Activated CD4-positive, alpha-beta T cell treated with anti-CD3 and anti-CD28 coated beads, Interleukin-2, amount 10 ng/mL, durations not matched to agents 7 days and 5 days (primary cell): Measurements from ENCODE around the gene VIPR2. TPM values are rescaled to one million over a fixed set of nuclear protein-coding genes. Genes with fewer than 3 reads are reported as not detected.
"Not testable (repeated sequence)": the region's sequence is repeated elsewhere in the genome, so short reads cannot be mapped to it uniquely, and the experiment has no call there.

Source experiments
- CTCF ChIA-PET: fragments of 350-600 bp; sonication (Branson Sonifier 250); formaldehyde crosslinking; loops from one replicate; lab custom pipeline; 2021; ENCODE audit warnings: antibody characterized with exemption; lab: Charles Lee
- POLR2A ChIA-PET: fragments of 350-600 bp; sonication (Branson Sonifier 250); formaldehyde crosslinking; loops from one replicate; lab custom pipeline; 2021; ENCODE audit warnings: antibody characterized with exemption; lab: Charles Lee
- DNase-seq: peaks from one replicate; pipeline ENCODE4 v3.0.0-alpha.2; 2020
- H3K27ac Mint-ChIP-seq: one replicate; pipeline ENCODE4 v1.8.0; 2021; ENCODE audit warnings: mild to moderate bottlenecking, moderate library complexity, mixed read lengths
- H3K27me3 Mint-ChIP-seq: one replicate; pipeline ENCODE4 v1.8.0; 2021; ENCODE audit warnings: mixed read lengths
- H3K36me3 Mint-ChIP-seq: one replicate; pipeline ENCODE4 v1.8.0; 2021; ENCODE audit warnings: low read depth, mixed read lengths
- H3K4me1 Mint-ChIP-seq: one replicate; pipeline ENCODE4 v1.8.0; 2021; ENCODE audit warnings: mixed read lengths
- H3K4me3 Mint-ChIP-seq: one replicate; pipeline ENCODE4 v1.8.0; 2021; ENCODE audit warnings: mild to moderate bottlenecking, moderate library complexity, mixed read lengths
- H3K9me3 Mint-ChIP-seq: one replicate; pipeline ENCODE4 v1.8.0; 2021; ENCODE audit warnings: mixed read lengths
- total RNA-seq, 2 experiments: library from RNA; stranded (reverse); gene quantifications; one replicate each; pipeline ENCODE4 v1.2.3, GENCODE V29; 2021

Gene VIPR2
- total RNA-seq, 2 experiments from 2014 or later = not detected

DNA sequence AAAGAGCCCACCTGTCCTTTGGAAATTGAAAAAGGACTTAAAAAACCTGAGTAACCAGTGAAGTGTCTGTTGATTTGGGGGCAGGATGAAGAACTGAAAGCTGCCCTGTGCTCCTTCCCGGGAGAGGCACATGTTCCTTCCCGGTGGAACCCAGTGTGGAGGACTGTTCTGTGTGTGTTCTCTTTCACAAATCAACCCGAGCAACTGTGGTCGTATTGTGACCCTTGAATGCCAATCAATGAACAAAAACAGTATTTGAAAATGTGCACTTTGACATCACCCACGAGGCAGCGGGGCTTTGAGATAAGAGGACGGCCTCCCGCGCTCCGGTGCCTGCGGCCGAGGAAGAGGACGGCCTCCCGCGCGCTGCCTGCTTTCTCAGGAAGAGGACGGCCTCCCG lies 139.0 kb downstream of the VIPR2 start:
- no peak overlapping the region for H3K4me3 Mint-ChIP-seq

GRCh38 chr7:159004411-159004810 lies 140.3 kb downstream of the VIPR2 start:
- Mint-ChIP-seq H3K36me3 (no peaks in the 10 kb centered on the region), H3K9me3 (no peaks in the 10 kb centered on the region), H3K27ac (no peak overlapping the region), H3K4me1 (peaks cover 9% of the 10 kb centered on the region), H3K4me3 (no peak overlapping the region), H3K27me3 (no peaks in the 10 kb centered on the region)
- DNase-seq = no peak
- ChIA-PET CTCF (no interaction called here), POLR2A (no interaction called here)

More for the DNA sequence above, 139.0 kb downstream of the VIPR2 start:
- Mint-ChIP-seq H3K27me3 (no peaks in the 10 kb centered on the region), H3K4me1 (peaks cover 9% of the 10 kb centered on the region), H3K36me3 (no peaks in the 10 kb centered on the region), H3K27ac (no peak overlapping the region), H3K9me3 (no peaks in the 10 kb centered on the region)
- ChIA-PET CTCF (no interaction called here), POLR2A (no interaction called here)
- DNase-seq = no peak

GRCh38 chr7:159001811-159002210 lies 142.9 kb downstream of the VIPR2 start:
- no peak overlapping the region for H3K4me3 Mint-ChIP-seq

DNA sequence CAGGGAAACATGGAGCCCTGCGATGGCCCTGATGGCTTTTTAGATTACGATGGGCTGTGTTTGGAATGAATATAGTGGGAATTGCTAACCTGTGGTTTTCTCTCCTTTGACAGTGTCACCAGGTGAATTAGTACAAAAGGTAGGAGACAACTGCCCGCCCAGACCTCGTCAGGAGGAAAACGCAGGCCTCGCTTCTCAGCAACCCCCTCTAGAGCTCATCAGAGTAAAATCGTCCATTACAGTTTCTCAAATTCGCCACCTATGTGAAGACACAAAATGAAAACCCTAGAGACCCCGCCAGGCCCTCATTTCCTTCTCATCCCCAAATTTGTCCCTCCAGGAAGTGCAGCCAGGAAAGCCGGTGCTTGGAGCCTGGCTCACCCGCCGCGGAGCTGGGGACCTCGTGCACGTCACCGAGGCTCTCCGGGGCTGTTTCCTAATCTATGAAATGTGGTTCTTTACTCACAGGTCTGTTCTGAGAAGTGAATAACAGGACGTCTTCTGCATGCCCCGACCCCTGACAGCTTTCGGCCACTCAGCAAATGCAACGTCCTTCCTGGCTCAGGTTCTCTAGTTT lies 143.7 kb downstream of the VIPR2 start:
- Mint-ChIP-seq H3K27ac (no peak overlapping the region), H3K4me3 (no peak overlapping the region), H3K9me3 (no peaks in the 10 kb centered on the region), H3K27me3 (no peaks in the 10 kb centered on the region), H3K36me3 (no peaks in the 10 kb centered on the region), H3K4me1 (peaks cover 9% of the 10 kb centered on the region)
- POLR2A ChIA-PET = no interaction called here
- DNase-seq = no peak
- CTCF ChIA-PET = interaction anchor here (1.4 kb wide), 1 partner anchor 16 kb away, joined by 3 read pairs; no protein-coding TSS in a partner anchor

More at GRCh38 chr7:159001811-159002210, 142.9 kb downstream of the VIPR2 start:
- peaks cover 9% of the 10 kb centered on the region for H3K4me1 Mint-ChIP-seq
- no peak for DNase-seq
- no peak overlapping the region for H3K27ac Mint-ChIP-seq
- H3K27me3 Mint-ChIP-seq = no peaks in the 10 kb centered on the region
- ChIA-PET POLR2A (interaction anchor here (0.6 kb wide), 1 partner anchor 541 kb away, joined by 4 read pairs; no protein-coding TSS in a partner anchor), CTCF (interaction anchor here (1.4 kb wide), 1 partner anchor 17 kb away, joined by 3 read pairs; no protein-coding TSS in a partner anchor)
- H3K36me3 Mint-ChIP-seq = no peaks in the 10 kb centered on the region
- H3K9me3 Mint-ChIP-seq = no peaks in the 10 kb centered on the region

GRCh38 chr7:159000070-159000469 lies 144.6 kb downstream of the VIPR2 start:
- POLR2A ChIA-PET = no interaction called here
- H3K27me3 Mint-ChIP-seq = no peaks in the 10 kb centered on the region
- CTCF ChIA-PET = no interaction called here

DNA sequence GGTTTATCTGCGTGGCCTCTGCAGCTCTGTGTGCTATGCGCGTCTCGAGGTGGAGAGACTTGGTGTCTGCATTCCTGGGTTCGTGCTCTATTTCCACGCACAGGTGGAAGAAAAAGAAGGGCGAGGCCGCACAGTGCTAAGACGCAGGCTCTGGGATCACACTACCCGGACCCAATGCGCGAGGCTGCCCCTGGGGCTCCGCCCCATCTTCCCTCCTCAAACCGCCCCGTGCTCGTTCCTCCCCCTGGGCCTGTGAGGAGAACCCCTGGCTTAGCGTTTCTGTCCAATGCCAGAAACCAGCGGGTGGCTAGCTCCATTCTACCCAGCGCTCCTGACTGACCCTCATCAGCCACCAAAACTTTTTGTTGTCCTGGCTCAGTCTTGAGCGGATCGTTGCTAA lies 145.2 kb downstream of the VIPR2 start:
- no peaks in the 10 kb centered on the region for H3K9me3 Mint-ChIP-seq
- POLR2A ChIA-PET = no interaction called here
- H3K4me3 Mint-ChIP-seq = no peak overlapping the region
- H3K27ac Mint-ChIP-seq = no peak overlapping the region
- no peaks in the 10 kb centered on the region for H3K36me3 Mint-ChIP-seq
- CTCF ChIA-PET = no interaction called here
- DNase-seq = no peak
- peaks cover 8% of the 10 kb centered on the region for H3K4me1 Mint-ChIP-seq
- peaks cover 1% of the 10 kb centered on the region for H3K27me3 Mint-ChIP-seq

More at GRCh38 chr7:159000070-159000469, 144.6 kb downstream of the VIPR2 start:
- H3K9me3 Mint-ChIP-seq = no peaks in the 10 kb centered on the region
- no peaks in the 10 kb centered on the region for H3K36me3 Mint-ChIP-seq
- H3K4me3 Mint-ChIP-seq = no peak overlapping the region
- no peak for DNase-seq
- H3K27ac Mint-ChIP-seq = no peak overlapping the region
- peaks cover 9% of the 10 kb centered on the region for H3K4me1 Mint-ChIP-seq

GRCh38 chr7:158998261-158998660 lies 146.4 kb downstream of the VIPR2 start:
- CTCF ChIA-PET, H3K9me3 Mint-ChIP-seq, POLR2A ChIA-PET, DNase-seq, H3K27ac Mint-ChIP-seq, H3K4me1 Mint-ChIP-seq, H3K36me3 Mint-ChIP-seq, H3K4me3 Mint-ChIP-seq: not testable (repeated sequence)
- H3K27me3 Mint-ChIP-seq = peaks cover 12% of the 10 kb centered on the region

DNA sequence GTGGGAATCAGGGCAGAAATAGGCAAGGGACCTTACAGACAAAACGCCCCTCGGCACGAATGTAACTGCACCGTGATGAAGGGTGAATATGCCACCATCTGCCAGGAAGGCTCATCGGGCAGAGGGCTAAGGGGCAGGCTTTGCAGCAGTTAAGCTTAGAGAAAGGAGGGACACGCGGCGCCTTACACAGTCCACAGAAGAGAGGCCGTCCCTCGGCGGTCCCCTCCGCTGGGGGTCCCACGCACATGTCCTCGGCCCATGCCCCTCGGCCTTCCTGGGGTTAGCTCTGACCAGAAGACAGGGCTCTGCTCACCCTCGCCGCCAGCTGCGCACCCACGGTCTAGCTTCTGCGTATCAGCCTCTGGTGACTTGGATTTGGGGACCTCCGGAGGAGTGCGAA lies 147.2 kb downstream of the VIPR2 start:
- Mint-ChIP-seq H3K27me3 (peaks cover 18% of the 10 kb centered on the region), H3K4me1 (peaks cover 3% of the 10 kb centered on the region), H3K9me3 (peaks cover 4% of the 10 kb centered on the region), H3K4me3 (no peak overlapping the region), H3K36me3 (no peaks in the 10 kb centered on the region), H3K27ac (no peak overlapping the region)
- no peak for DNase-seq
- CTCF ChIA-PET = no interaction called here
- POLR2A ChIA-PET = no interaction called here

GRCh38 chr7:158997110-158997453 lies 147.6 kb downstream of the VIPR2 start:
- Mint-ChIP-seq H3K4me1 (peaks cover 4% of the 10 kb centered on the region), H3K9me3 (peaks cover 4% of the 10 kb centered on the region), H3K27ac (no peak overlapping the region), H3K36me3 (no peaks in the 10 kb centered on the region), H3K4me3 (no peak overlapping the region), H3K27me3 (peaks cover 21% of the 10 kb centered on the region)
- CTCF ChIA-PET = no interaction called here
- POLR2A ChIA-PET = no interaction called here
- no peak for DNase-seq

DNA sequence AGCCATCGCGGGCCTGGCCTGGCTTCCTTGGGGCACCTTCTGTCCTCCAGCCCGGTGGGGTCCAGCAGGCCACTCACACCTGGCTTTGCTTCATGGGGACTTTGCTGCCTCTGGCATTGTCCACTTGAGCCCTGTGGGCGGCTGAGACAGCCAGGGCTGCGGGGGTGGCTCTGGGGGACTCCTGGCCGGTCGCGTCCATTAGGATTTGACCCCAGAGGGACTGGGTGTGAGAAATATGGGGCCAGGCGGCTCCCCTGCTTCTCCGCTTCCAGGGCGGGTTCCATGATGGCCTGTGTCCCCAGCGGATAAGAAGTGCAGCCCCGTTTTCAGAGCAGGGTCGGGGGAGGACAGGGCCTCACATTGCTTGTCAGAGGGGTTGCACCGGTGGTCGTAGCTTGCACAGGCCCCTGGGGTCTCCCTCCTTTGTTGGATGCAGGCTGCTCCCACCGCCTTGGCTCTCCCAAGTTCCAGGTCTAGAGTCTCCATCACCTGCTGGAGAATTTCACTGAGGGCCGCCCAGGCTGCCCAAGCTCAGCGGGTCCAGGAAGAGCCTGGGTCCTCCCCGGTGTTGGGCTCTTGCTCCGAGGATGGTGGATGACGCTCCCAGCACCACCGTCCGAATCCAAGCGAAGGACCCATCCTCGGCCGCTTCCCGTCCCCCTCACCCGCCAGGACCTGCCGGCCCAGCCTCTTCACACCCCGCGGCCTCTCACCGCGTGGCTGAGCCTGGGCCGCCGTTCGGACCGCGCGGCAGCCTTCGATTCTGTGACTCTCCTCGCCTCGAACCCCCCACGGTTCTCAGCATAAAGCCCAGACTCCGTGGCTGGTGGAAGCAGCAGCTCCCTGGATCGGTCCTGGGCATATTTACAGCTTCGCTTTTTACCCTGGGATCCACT lies 148.2 kb downstream of the VIPR2 start:
- Mint-ChIP-seq H3K4me1 (peaks cover 5% of the 10 kb centered on the region), H3K27me3 (peaks cover 28% of the 10 kb centered on the region)

GRCh38 chr7:158995514-158995913 lies 149.2 kb downstream of the VIPR2 start:
- H3K4me3 Mint-ChIP-seq = no peak overlapping the region
- H3K27ac Mint-ChIP-seq = no peak overlapping the region
- POLR2A ChIA-PET = no interaction called here
- CTCF ChIA-PET = no interaction called here
- no peaks in the 10 kb centered on the region for H3K36me3 Mint-ChIP-seq
- no peak for DNase-seq
- H3K27me3 Mint-ChIP-seq = peaks cover 34% of the 10 kb centered on the region
- peaks cover 5% of the 10 kb centered on the region for H3K4me1 Mint-ChIP-seq
- peaks cover 4% of the 10 kb centered on the region for H3K9me3 Mint-ChIP-seq

More for the DNA sequence above, 148.2 kb downstream of the VIPR2 start:
- CTCF ChIA-PET = interaction anchor here (0.6 kb wide), 1 partner anchor 133 kb away, joined by 3 read pairs; no protein-coding TSS in a partner anchor
- no peak overlapping the region for H3K27ac Mint-ChIP-seq
- DNase-seq = no peak
- H3K36me3 Mint-ChIP-seq = no peaks in the 10 kb centered on the region
- no peak overlapping the region for H3K4me3 Mint-ChIP-seq
- peaks cover 4% of the 10 kb centered on the region for H3K9me3 Mint-ChIP-seq
- POLR2A ChIA-PET = no interaction called here

DNA sequence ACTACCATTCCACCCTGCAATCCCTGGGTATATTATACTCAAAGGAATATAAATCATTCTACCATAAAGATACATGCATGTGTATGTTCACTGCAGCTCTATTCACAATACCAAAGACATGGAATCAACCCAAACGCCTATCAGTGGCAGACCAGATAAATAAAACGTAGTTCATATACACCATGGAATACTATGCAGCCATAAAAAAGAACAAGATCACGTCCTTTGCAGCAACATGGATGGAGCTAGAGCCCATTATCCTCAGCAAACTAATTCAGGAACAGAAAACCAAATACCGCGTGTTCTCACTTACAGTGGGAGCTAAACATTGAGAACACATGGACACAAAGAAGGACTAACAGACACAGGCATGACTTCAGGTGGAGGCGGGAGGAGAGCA lies 150.0 kb downstream of the VIPR2 start:
- ChIA-PET CTCF (no interaction called here), POLR2A (no interaction called here)
- H3K27ac Mint-ChIP-seq = no peak overlapping the region
- H3K4me1 Mint-ChIP-seq = peaks cover 5% of the 10 kb centered on the region
- H3K9me3 Mint-ChIP-seq = peaks cover 4% of the 10 kb centered on the region
- no peak for DNase-seq
- no peaks in the 10 kb centered on the region for H3K36me3 Mint-ChIP-seq
- H3K4me3 Mint-ChIP-seq = no peak overlapping the region
- peaks cover 36% of the 10 kb centered on the region for H3K27me3 Mint-ChIP-seq

GRCh38 chr7:158993591-158993990 lies 151.1 kb downstream of the VIPR2 start:
- H3K27me3 Mint-ChIP-seq = peaks cover 36% of the 10 kb centered on the region
- H3K9me3 Mint-ChIP-seq = peaks cover 4% of the 10 kb centered on the region
- H3K36me3 Mint-ChIP-seq = no peaks in the 10 kb centered on the region
- ChIA-PET POLR2A (no interaction called here), CTCF (interaction anchor here (1.3 kb wide), 1 partner anchor 17 kb away, joined by 3 read pairs; no protein-coding TSS in a partner anchor)
- no peak overlapping the region for H3K27ac Mint-ChIP-seq
- DNase-seq = no peak
- H3K4me3 Mint-ChIP-seq = no peak overlapping the region
- peaks cover 5% of the 10 kb centered on the region for H3K4me1 Mint-ChIP-seq
